HG03159 (cell line): Measurements from ENCODE around the gene POU5F2.

Experiments used
- ATAC-seq: cut with Tn5 transposase; IDR thresholded peaks from one replicate; pipeline ENCODE4 v1.9.1; 2021; ENCODE audit warnings: mild to moderate bottlenecking, moderate library complexity; ENCODE audit not compliant: unreplicated experiment

The POU5F2 gene

GRCh38 chr5:93717162-93717561 lies 24.2 kb downstream of the POU5F2 start:
- no peak for ATAC-seq

- no peak for ATAC-seq
These were observed 24.9 kb downstream of the POU5F2 start for GRCh38 chr5:93716453-93716852.

DNA sequence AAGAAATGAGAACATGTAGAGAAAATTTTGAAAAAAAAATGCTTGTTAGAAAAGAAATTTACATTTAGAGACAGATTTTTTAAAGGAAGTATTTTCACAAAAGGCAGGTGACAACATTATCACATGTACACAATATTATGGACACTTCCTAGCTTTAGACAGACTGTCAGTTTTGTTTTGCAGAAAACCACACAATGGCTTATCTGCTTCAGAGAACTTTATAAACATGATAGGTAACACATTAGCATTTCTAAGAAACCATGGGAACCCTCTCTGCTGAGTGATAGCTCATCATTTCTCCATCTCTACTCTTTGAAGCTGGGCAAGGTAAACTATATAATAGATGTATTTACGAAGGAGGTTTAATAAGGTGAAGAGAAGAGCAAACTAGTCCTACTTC lies 25.6 kb downstream of the POU5F2 start:
- no peak for ATAC-seq

- no peak for ATAC-seq
These were observed 26.1 kb downstream of the POU5F2 start for GRCh38 chr5:93715327-93715726.

- no peak for ATAC-seq
These were observed 33.0 kb downstream of the POU5F2 start for GRCh38 chr5:93708442-93708841.

DNA sequence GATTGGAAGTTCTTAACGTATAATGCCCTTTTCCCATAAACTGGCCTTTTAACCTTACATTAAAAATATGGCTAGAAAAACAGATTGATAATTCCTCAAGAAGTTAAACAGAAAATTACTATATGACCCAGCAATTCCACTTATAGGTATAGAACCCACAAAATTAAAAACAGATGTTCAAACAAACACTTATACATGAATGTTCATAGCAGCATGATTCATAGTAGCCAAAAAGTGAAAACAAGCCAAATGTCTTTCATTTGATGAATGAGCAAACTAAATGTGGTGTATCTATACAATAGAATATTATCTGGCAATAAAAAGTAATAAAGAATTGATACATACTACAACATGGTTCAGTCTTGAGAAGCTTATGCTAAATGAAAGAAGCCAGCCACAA lies 35.5 kb downstream of the POU5F2 start:
- ATAC-seq = no peak

- no peak for ATAC-seq
These were observed 36.4 kb downstream of the POU5F2 start for GRCh38 chr5:93704996-93705395.

- no peak for ATAC-seq
These were observed 49.4 kb downstream of the POU5F2 start for GRCh38 chr5:93691997-93692396.
